A549 (cell line): ENCODE data around the gene GNPDA1.

ENCODE experiments used
- E2F6 ChIP-seq: IDR thresholded peaks from 2 replicates; pipeline ENCODE4 v1.6.1; 2012; ENCODE audit warnings: low read depth, borderline replicate concordance
- EHMT2 ChIP-seq: fragments of 200-600 bp; sonication (generic); IDR thresholded peaks from 2 replicates; pipeline ENCODE4 v1.6.1; 2016; ENCODE audit warnings: antibody characterized with exemption, low read depth, mild to moderate bottlenecking, moderate library complexity
- EP300 ChIP-seq, 2 experiments: fragments of >200 bp; sonication (Bioruptor Twin); formaldehyde crosslinking; IDR thresholded peaks; 2 replicates in 1 of 2; 3 replicates in 1 of 2; pipeline ENCODE4 v1.6.1; 2016 to 2017
- JUNB ChIP-seq: fragments of >200 bp; sonication (Bioruptor Twin); formaldehyde crosslinking; IDR thresholded peaks from 2 replicates; pipeline ENCODE4 v1.6.1; 2016
- MAFK ChIP-seq: fragments of 450-650 bp; IDR thresholded peaks from 2 replicates; pipeline ENCODE4 v1.6.1; 2014; ENCODE audit not compliant: partially characterized antibody
- NR3C1 ChIP-seq: fragments of >200 bp; sonication (Bioruptor Twin); formaldehyde crosslinking; IDR thresholded peaks from 3 replicates; pipeline ENCODE4 v1.6.1; 2017
- POLR2A ChIP-seq: IDR thresholded peaks from 2 replicates; pipeline ENCODE4 v1.6.1; 2012; ENCODE audit warnings: mild to moderate bottlenecking, low read length
- RAD21 ChIP-seq, 2 experiments: fragments of >200 bp in 1 of 2; sonication (Bioruptor Twin) in 1 of 2; formaldehyde crosslinking in 1 of 2; IDR thresholded peaks in 1 of 2; conservative IDR thresholded peaks in 1 of 2; 2 replicates in 1 of 2; 3 replicates in 1 of 2; pipeline ENCODE4 v1.6.1; 2012 to 2018; ENCODE audit warnings: inconsistent platforms in 1 of 2
- RFX5 ChIP-seq: fragments of 450-650 bp; IDR thresholded peaks from 2 replicates; pipeline ENCODE4 v1.7.1; 2014; ENCODE audit warnings: antibody characterized with exemption, mild to moderate bottlenecking, moderate library complexity
- TF ChIP-seq, protein P1 (sequence below): fragments of >200 bp; sonication (Bioruptor Twin); formaldehyde crosslinking; IDR thresholded peaks from 3 replicates; pipeline ENCODE4 v1.5.1; 2016
- TF ChIP-seq, protein P2 (sequence below): IDR thresholded peaks from 2 replicates; pipeline ENCODE4 v1.6.1; 2012

GRCh38 chr5:142016556-142016955, 3.7 kb upstream of the GNPDA1 start:
- TF ChIP-seq RAD21 (conservative IDR thresholded peaks at IDR 0.05 in 1 of 2, IDR thresholded peaks at IDR 0.05 in 1 of 2) (no peak), JUNB (no peak), POLR2A (no peak), EP300 (IDR thresholded peaks at IDR 0.05) (no peak), EHMT2 (no peak), MAFK (no peak), E2F6 (no peak), NR3C1 (no peak), RFX5 (no peak)
- TF ChIP-seq, protein P1, sequence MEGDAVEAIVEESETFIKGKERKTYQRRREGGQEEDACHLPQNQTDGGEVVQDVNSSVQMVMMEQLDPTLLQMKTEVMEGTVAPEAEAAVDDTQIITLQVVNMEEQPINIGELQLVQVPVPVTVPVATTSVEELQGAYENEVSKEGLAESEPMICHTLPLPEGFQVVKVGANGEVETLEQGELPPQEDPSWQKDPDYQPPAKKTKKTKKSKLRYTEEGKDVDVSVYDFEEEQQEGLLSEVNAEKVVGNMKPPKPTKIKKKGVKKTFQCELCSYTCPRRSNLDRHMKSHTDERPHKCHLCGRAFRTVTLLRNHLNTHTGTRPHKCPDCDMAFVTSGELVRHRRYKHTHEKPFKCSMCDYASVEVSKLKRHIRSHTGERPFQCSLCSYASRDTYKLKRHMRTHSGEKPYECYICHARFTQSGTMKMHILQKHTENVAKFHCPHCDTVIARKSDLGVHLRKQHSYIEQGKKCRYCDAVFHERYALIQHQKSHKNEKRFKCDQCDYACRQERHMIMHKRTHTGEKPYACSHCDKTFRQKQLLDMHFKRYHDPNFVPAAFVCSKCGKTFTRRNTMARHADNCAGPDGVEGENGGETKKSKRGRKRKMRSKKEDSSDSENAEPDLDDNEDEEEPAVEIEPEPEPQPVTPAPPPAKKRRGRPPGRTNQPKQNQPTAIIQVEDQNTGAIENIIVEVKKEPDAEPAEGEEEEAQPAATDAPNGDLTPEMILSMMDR, result no peak
- TF ChIP-seq, protein P2, sequence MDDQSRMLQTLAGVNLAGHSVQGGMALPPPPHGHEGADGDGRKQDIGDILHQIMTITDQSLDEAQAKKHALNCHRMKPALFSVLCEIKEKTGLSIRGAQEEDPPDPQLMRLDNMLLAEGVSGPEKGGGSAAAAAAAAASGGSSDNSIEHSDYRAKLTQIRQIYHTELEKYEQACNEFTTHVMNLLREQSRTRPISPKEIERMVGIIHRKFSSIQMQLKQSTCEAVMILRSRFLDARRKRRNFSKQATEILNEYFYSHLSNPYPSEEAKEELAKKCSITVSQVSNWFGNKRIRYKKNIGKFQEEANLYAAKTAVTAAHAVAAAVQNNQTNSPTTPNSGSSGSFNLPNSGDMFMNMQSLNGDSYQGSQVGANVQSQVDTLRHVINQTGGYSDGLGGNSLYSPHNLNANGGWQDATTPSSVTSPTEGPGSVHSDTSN, result no peak
